HEK293 (cell line): ENCODE data around the gene TRIM66.

Source experiments
- CTCF ChIP-seq: fragments of 450-650 bp; formaldehyde crosslinking; IDR thresholded peaks from 2 replicates; pipeline ENCODE4 v1.5.1; 2016; ENCODE audit warnings: missing biosample characterization, missing genetic modification characterization
- KLF8 ChIP-seq: fragments of 450-650 bp; formaldehyde crosslinking; IDR thresholded peaks from 2 replicates; pipeline ENCODE4 v1.5.1; 2016; ENCODE audit warnings: missing biosample characterization, missing genetic modification characterization
- PRDM1 ChIP-seq: fragments of 450-650 bp; formaldehyde crosslinking; IDR thresholded peaks from 2 replicates; pipeline ENCODE4; 2016; ENCODE audit warnings: missing biosample characterization, missing genetic modification characterization
- PRDM10 ChIP-seq: fragments of 450-650 bp; formaldehyde crosslinking; IDR thresholded peaks from 2 replicates; pipeline ENCODE4 v1.5.1; 2016; ENCODE audit warnings: missing biosample characterization, missing genetic modification characterization
- REST ChIP-seq: fragments of 450-650 bp; formaldehyde crosslinking; IDR thresholded peaks from 2 replicates; pipeline ENCODE4 v1.5.1; 2016; ENCODE audit warnings: missing biosample characterization, missing genetic modification characterization
- SP2 ChIP-seq: fragments of 450-650 bp; formaldehyde crosslinking; IDR thresholded peaks from 2 replicates; pipeline ENCODE4 v1.5.1; 2016; ENCODE audit warnings: missing biosample characterization, missing genetic modification characterization
- ZNF639 ChIP-seq: fragments of 450-650 bp; formaldehyde crosslinking; IDR thresholded peaks from 2 replicates; pipeline ENCODE4 v1.5.1; 2016; ENCODE audit warnings: missing biosample characterization, missing genetic modification characterization
- ZNF785 ChIP-seq: fragments of 450-650 bp; formaldehyde crosslinking; IDR thresholded peaks from 2 replicates; pipeline ENCODE4 v1.5.1; 2016; ENCODE audit warnings: missing biosample characterization, missing genetic modification characterization
- ZSCAN4 ChIP-seq: fragments of 450-650 bp; formaldehyde crosslinking; IDR thresholded peaks from 2 replicates; pipeline ENCODE4 v1.5.1; 2017; ENCODE audit warnings: missing biosample characterization, missing genetic modification characterization

- TF ChIP-seq PRDM10 = no peak
- TF ChIP-seq ZNF785 (tag by site-specific recombination) = no peak
- no peak for TF ChIP-seq CTCF (tag by site-specific recombination)
- no peak for TF ChIP-seq ZNF639 (tag by site-specific recombination)
- no peak for TF ChIP-seq REST (tag by site-specific recombination)
- no peak for TF ChIP-seq KLF8 (tag by site-specific recombination)
- TF ChIP-seq ZSCAN4 (tag by site-specific recombination) = no peak
- no peak for TF ChIP-seq SP2 (tag by site-specific recombination)
- TF ChIP-seq PRDM1 (tag by site-specific recombination) = 0 out of 2 replicates have a peak, but pooled peaks have one; percentile 30
Measured at GRCh38 chr11:8681837-8682302, 595 bp downstream of the TRIM66 start.
